ENCODE measurements around the gene SMIM10L2A. TPM values are rescaled to one million over a fixed set of nuclear protein-coding genes. Genes with fewer than 3 reads are reported as not detected.

The SMIM10L2A gene
- total RNA-seq, 1 experiment from 2014 or later: 0.73 TPM

DNA sequence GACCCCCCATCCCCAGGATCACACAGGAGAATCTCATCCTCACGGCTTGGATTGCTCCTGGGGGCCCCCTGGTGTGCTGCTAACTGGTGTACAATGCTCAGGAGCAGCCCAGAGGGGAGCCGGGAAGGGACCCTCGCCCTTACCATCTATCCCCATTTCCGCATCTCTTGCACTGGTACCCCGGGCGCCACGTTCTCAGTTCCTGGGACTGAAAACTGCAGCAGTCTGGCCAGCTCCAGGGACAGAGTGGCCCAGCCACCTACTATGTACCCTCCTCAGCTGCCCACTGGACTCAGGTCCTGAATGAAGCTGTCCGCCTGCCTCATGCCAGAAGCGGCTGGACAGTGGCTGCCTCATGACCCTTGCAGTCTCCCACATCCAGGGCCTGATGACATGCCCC lies 2.7 kb downstream of the SMIM10L2A start:
- peaks cover 4% of the 10 kb centered on the region; the same call in 1 of the 2 replicates for H3K4me1 ChIP-seq (ENCODE audit: insufficient read depth, low read length)
- H3K27me3 ChIP-seq (ENCODE audit: low read length): no peaks in the 10 kb centered on the region
- TF ChIP-seq EZH2 (IDR thresholded peaks at IDR 0.05; ENCODE audit: low read length, unreplicated experiment) (no peak), EZH2phosphoT487 (IDR thresholded peaks at IDR 0.05; ENCODE audit: borderline replicate concordance, low read length) (no peak)
- TF ChIP-seq, protein P1, sequence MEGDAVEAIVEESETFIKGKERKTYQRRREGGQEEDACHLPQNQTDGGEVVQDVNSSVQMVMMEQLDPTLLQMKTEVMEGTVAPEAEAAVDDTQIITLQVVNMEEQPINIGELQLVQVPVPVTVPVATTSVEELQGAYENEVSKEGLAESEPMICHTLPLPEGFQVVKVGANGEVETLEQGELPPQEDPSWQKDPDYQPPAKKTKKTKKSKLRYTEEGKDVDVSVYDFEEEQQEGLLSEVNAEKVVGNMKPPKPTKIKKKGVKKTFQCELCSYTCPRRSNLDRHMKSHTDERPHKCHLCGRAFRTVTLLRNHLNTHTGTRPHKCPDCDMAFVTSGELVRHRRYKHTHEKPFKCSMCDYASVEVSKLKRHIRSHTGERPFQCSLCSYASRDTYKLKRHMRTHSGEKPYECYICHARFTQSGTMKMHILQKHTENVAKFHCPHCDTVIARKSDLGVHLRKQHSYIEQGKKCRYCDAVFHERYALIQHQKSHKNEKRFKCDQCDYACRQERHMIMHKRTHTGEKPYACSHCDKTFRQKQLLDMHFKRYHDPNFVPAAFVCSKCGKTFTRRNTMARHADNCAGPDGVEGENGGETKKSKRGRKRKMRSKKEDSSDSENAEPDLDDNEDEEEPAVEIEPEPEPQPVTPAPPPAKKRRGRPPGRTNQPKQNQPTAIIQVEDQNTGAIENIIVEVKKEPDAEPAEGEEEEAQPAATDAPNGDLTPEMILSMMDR (conservative IDR thresholded peaks at IDR 0.05; ENCODE audit: low read depth, low read length): no peak
- no peaks in the 10 kb centered on the region for H3K36me3 ChIP-seq (ENCODE audit: low read depth, low read length)
- intact Hi-C loops (cut with micrococcal nuclease): no loop called here
- H3K79me2 ChIP-seq (ENCODE audit: low read length): no peaks in the 10 kb centered on the region
- H3K27ac ChIP-seq (ENCODE audit: low read length): no peak overlapping the region
- no peak for ATAC-seq
- no peak overlapping the region for H3K4me3 ChIP-seq (ENCODE audit: low read length)
- H3K9ac ChIP-seq (ENCODE audit: low read length): no peak overlapping the region
- DNase-seq: no peak
- H3K9me2 ChIP-seq (replicated peaks; ENCODE audit: low read length): no peaks in the 10 kb centered on the region
- BruUV-seq (replicated peaks): no TSS peak
- POLR2A ChIA-PET (ENCODE audit: unreplicated experiment): no interaction called here
- no peak overlapping the region for H3K4me2 ChIP-seq (ENCODE audit: low read length)
- H3K9me3 ChIP-seq (ENCODE audit: low read length): no peaks in the 10 kb centered on the region
- no peak overlapping the region for H2AFZ ChIP-seq (ENCODE audit: low read length)
- no peaks in the 10 kb centered on the region for H4K20me1 ChIP-seq (ENCODE audit: low read length)
- CTCF ChIA-PET: no interaction called here
- H3F3A ChIP-seq (ENCODE audit: low read length, unreplicated experiment): no peaks in the 10 kb centered on the region

DNA sequence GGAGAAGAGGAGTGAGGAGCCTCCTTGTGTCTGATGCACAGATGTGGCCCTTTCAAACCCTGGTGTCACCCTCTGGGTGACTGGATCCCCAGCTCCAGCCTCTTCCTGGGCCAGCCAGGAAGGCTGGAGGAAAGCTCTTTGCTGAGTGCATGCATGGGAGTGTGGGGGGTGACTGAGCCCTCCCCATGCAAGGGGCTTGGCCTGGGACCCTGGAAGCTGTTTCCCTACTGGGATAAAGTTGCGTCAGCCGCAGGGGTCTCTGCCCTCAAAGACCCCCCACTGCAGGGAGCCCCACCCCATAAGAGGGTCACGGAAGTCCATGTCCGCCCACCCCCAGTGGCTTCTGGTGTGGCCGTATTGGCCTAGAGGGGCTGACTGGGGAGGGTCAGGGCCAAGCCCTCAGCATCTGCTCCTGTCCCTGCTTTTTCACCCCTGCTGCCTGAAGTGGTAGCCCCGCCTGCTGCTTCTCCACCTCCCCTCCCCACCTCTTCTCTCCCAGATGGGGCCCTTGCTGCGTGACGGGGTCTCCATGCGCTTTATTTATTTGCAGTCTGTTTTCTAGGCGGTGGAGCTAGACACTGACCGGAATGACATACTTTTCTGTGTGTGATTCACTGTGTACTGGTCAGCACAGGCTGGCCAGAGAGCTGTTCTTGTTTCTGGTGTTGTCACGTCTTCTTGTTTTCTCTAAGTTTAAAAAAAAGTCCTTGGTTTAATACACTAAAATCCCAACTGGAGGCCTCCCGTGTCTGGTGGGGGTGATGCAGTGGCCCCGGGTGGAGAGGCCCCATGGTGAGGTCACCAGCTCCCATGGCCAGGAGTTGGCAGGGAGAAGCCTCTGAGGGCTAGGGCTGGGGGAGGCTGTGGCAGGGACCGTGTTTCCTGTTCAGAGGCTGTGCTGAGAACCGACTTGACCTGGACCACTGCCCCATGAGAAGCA lies 3.6 kb downstream of the SMIM10L2A start:
- ATAC-seq: no peak
- no peaks in the 10 kb centered on the region for H3K27me3 ChIP-seq (ENCODE audit: low read length)
- TF ChIP-seq EZH2 (IDR thresholded peaks at IDR 0.05; ENCODE audit: low read length, unreplicated experiment) (no peak), EZH2phosphoT487 (IDR thresholded peaks at IDR 0.05; ENCODE audit: borderline replicate concordance, low read length) (no peak)
- TF ChIP-seq, protein P1 (conservative IDR thresholded peaks at IDR 0.05; ENCODE audit: low read depth, low read length): no peak
- intact Hi-C loops (cut with micrococcal nuclease): no loop called here
- no peaks in the 10 kb centered on the region for H3K36me3 ChIP-seq (ENCODE audit: low read depth, low read length)
- peaks cover 4% of the 10 kb centered on the region; the same call in 1 of the 2 replicates for H3K4me1 ChIP-seq (ENCODE audit: insufficient read depth, low read length)
- BruUV-seq (replicated peaks): no TSS peak
- ChIA-PET POLR2A (ENCODE audit: unreplicated experiment) (no interaction called here), CTCF (no interaction called here)
- no peak for DNase-seq
- no peak overlapping the region for H3K4me2 ChIP-seq (ENCODE audit: low read length)
- H3K27ac ChIP-seq (ENCODE audit: low read length): no peak overlapping the region
- no peak overlapping the region for H3K4me3 ChIP-seq (ENCODE audit: low read length)
- H2AFZ ChIP-seq (ENCODE audit: low read length): no peak overlapping the region
- H3F3A ChIP-seq (ENCODE audit: low read length, unreplicated experiment): no peaks in the 10 kb centered on the region
- no peaks in the 10 kb centered on the region for H4K20me1 ChIP-seq (ENCODE audit: low read length)
- no peaks in the 10 kb centered on the region for H3K9me3 ChIP-seq (ENCODE audit: low read length)
- H3K9me2 ChIP-seq (replicated peaks; ENCODE audit: low read length): no peaks in the 10 kb centered on the region
- H3K79me2 ChIP-seq (ENCODE audit: low read length): no peaks in the 10 kb centered on the region
- no peak overlapping the region for H3K9ac ChIP-seq (ENCODE audit: low read length)

GRCh38 chrX:135429429-135429828 lies 7.7 kb downstream of the SMIM10L2A start:
- H3K4me3 ChIP-seq (ENCODE audit: low read length): no peak overlapping the region
- no peak overlapping the region for H3K4me2 ChIP-seq (ENCODE audit: low read length)
- DNase-seq: no peak
- no peak for ATAC-seq
- no peaks in the 10 kb centered on the region for H3K4me1 ChIP-seq (ENCODE audit: insufficient read depth, low read length)
- no peaks in the 10 kb centered on the region for H4K20me1 ChIP-seq (ENCODE audit: low read length)
- H3K9ac ChIP-seq (ENCODE audit: low read length): no peak overlapping the region
- H3K9me3 ChIP-seq (ENCODE audit: low read length): no peaks in the 10 kb centered on the region
- POLR2A ChIA-PET (ENCODE audit: unreplicated experiment): no interaction called here
- no peaks in the 10 kb centered on the region for H3K9me2 ChIP-seq (replicated peaks; ENCODE audit: low read length)
- H3K27ac ChIP-seq (ENCODE audit: low read length): no peak overlapping the region
- H3K27me3 ChIP-seq (ENCODE audit: low read length): no peaks in the 10 kb centered on the region
- no peak overlapping the region for H2AFZ ChIP-seq (ENCODE audit: low read length)
- CTCF ChIA-PET: no interaction called here
- H3K79me2 ChIP-seq (ENCODE audit: low read length): no peaks in the 10 kb centered on the region
- no TSS peak for BruUV-seq (replicated peaks)
- H3K36me3 ChIP-seq (ENCODE audit: low read depth, low read length): no peaks in the 10 kb centered on the region
- intact Hi-C loops (cut with micrococcal nuclease): no loop called here
- no peaks in the 10 kb centered on the region for H3F3A ChIP-seq (ENCODE audit: low read length, unreplicated experiment)
- TF ChIP-seq, protein P1 (conservative IDR thresholded peaks at IDR 0.05; ENCODE audit: low read depth, low read length): no peak
- TF ChIP-seq EZH2 (IDR thresholded peaks at IDR 0.05; ENCODE audit: low read length, unreplicated experiment): no peak
- no peak for TF ChIP-seq EZH2phosphoT487 (IDR thresholded peaks at IDR 0.05; ENCODE audit: borderline replicate concordance, low read length)
